Motor neuron (in vitro differentiated cells): ENCODE data around the gene HJURP. TPM values are rescaled to one million over a fixed set of nuclear protein-coding genes. Genes with fewer than 3 reads are reported as not detected.
"Not testable (repeated sequence)": the region's sequence is repeated elsewhere in the genome, so short reads cannot be mapped to it uniquely, and the experiment has no call there.

Source experiments
- ATAC-seq, 8 experiments: fragments of 200-7000 bp; cut with Tn5 transposase; replicated peaks in 6 of 8; 2 replicates each; pipeline ENCODE4 v1.8.0; 2021; ENCODE audit warnings: mild to moderate bottlenecking in 8 of 8, moderate library complexity in 8 of 8
- H3K27ac ChIP-seq, 2 donors: fragments of 250-450 bp; sonication (Bioruptor Pico); 2 replicates each; pipeline ENCODE4 v1.9.0; 2021; ENCODE audit warnings: antibody characterized with exemption in 2 of 2, mild to moderate bottlenecking in 2 of 2, moderate library complexity in 1 of 2
- H3K4me1 ChIP-seq, 2 donors: fragments of 250-450 bp; sonication (Bioruptor Pico); replicated peaks in 1 of 2; 2 replicates each; pipeline ENCODE4 v1.6.1; 2021; ENCODE audit warnings: antibody characterized with exemption in 2 of 2, mild to moderate bottlenecking in 2 of 2, moderate library complexity in 1 of 2
- H3K4me3 ChIP-seq, 5 donors: fragments of 250-450 bp; sonication (Bioruptor Pico); 2 replicates each; pipeline ENCODE4 v1.9.0; 2021; ENCODE audit warnings: antibody characterized with exemption in 5 of 5, mild to moderate bottlenecking in 5 of 5, moderate library complexity in 4 of 5
- WGBS, 10 experiments: fragments of 450-650 bp; shearing (Covaris generic); methylation state at CpG; one replicate each; pipeline ENCODE4 v1.0.0; 2022; 5-methylcytosine and 5-hydroxymethylcytosine counted together
- in situ Hi-C, 9 experiments: fragments of 400-800 bp; cut with MboI; loops; one replicate each; pipeline ENCODE4 v1.15.0; 2021; ENCODE audit warnings: low sequenced_read_pairs in 9 of 9, low pct_unique_long_range_greater_than_20kb in 2 of 9; ENCODE audit not compliant: unreplicated experiment in 9 of 9
- total RNA-seq, 8 experiments: library from RNA; unstranded; fragments of 300-600 nt; gene quantifications; 2 replicates each; pipeline versions ENCODE4 v1.2.3 to v1.2.4, GENCODE V29; 2022

HJURP gene
- 10 to 100 TPM in 3 of 8 experiments, 1 to 10 TPM in 3, under 1 TPM in 2; 0.71 to 27.9 (median 2.4) TPM for total RNA-seq

DNA sequence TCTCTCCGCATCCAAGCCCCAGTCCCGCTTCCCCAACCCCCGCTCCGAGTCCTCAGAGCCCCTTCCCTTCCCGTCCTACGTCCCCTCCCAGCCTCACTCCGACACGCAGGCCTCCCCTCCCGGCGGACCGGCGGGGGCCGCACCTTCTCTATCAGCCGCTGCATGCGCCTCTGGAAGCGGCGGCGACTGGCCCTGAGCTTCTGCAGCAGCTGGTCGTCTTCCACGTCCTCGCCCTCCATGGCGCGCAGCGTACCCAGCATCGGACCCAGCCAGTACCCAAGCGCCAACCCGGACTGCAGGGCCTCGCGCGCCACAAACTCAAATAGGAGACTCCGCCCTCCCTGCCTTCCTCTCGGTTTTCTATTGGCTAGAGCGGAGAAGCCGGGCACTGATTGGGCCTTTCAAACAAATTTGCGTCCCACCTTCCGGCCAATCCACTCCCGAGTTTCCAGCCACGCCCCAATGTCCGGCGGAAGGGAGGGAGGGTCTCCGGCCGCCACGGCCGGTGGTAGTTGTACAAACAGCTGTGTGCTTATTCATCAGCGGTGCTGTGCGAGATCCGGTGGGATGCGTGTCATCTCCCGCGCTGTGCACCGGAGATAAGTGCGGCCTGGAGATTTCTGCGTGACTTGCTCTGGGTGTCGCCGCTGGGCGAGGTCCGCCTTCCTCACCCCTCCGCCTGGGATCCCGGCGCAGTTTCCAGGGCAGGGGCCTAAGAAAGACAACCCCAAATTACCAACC lies at the start of gene HJURP:
Gene HJURP, minus strand, starts transcription at position 295 of the 741 bp plus-strand sequence. Its CDS starts 35 bp downstream, at position 260.
- Histone ChIP-seq H3K4me1 (peaks cover 3 to 9% of the 10 kb centered on the region in 2 donors), H3K4me3 (peak within 1 kb of the TSS; percentile 46 to 71 (median 64)), H3K27ac (peak within 1 kb of the TSS in 1 of 2 donors; percentile 67)
- ATAC-seq, result peak; percentile 94 to 99 (median 96)
- in situ Hi-C loops, result no loop called here
- 0 to 40% (median 2%) methylated on average over 2 to 27 of the region's 60 CpGs; no CpG with 5 or more reads in 3 of the 10 experiments for WGBS, 10 experiments

DNA sequence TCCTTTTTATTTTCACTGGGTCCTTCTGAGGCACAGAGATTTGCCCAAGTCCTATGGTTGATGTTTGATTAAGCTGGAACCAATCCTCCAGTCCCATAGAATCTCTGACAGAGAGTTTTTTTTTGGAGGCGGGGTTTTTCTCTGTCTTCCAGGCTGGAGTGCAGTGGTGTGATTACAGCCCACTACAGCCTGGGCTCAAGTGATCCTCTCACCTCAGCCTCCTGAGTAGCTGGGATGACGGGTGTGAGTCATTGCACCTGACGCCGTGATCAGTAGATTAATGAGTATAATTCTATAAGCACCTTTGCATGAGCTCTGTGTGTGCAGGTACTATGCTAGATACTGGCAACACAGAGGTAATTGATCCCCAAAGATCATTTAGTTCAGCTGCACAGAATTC lies 47.5 kb upstream of the HJURP start:
- Histone ChIP-seq H3K27ac (no peak overlapping the region), H3K4me1 (no peaks in the 10 kb centered on the region), H3K4me3 (no peak overlapping the region)
- no peak for ATAC-seq
- in situ Hi-C loops, result no loop called here
- 96 to 100% methylated on average over 1 to 3 of the region's 4 CpGs; no CpG with 5 or more reads in 8 of the 10 experiments for WGBS, 10 experiments

DNA sequence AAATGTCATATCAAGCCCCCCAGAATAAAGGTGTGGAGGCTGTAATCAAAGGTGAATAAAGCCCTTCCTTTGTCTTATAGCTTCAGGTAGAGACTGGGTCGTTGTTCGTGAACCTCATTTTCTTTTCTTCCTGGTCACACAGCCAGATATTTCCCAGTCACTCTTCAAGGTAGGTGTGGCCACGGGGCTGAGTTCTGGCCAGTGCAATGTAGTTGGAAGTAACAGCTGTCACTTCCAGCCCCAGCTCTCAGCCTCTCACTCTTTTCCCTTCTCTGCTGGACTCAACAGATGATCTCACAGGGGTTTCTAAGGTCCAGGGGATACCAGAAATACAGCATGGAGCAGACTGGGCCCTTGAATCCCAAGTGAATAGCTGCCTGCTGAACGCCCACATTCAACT lies 47.0 kb upstream of the HJURP start:
- H3K4me1 ChIP-seq, result no peaks in the 10 kb centered on the region
- no peak overlapping the region for H3K27ac ChIP-seq
- ATAC-seq, result peak in 1 of 8 experiments; percentile 55
- in situ Hi-C loops, result no loop called here
- no peak overlapping the region for H3K4me3 ChIP-seq
- WGBS, 10 experiments, result 0 to 94% (median 40%) methylated on average over 1 to 4 of the region's 4 CpGs; no CpG with 5 or more reads in 2 of the 10 experiments

GRCh38 chr2:233896253-233896652 lies 41.9 kb upstream of the HJURP start:
- H3K4me1 ChIP-seq, H3K4me3 ChIP-seq, ATAC-seq, in situ Hi-C loops, H3K27ac ChIP-seq: not testable (repeated sequence)
- WGBS, 10 experiments, result 40 to 100% (median 92%) methylated on average over 1 to 2 of the region's 2 CpGs; no CpG with 5 or more reads in 6 of the 10 experiments

- ATAC-seq, result peak in 2 of 8 experiments; percentile 89 to 96
- 75 to 100% (median 90%) methylated on average over 1 of the region's 2 CpGs; no CpG with 5 or more reads in 6 of the 10 experiments for WGBS, 10 experiments
These were observed 38.5 kb upstream of the HJURP start for GRCh38 chr2:233892793-233893192.

GRCh38 chr2:233882353-233882752 lies 28.0 kb upstream of the HJURP start:
- in situ Hi-C loops, result no loop called here
- no peak overlapping the region for H3K27ac ChIP-seq
- no peak for ATAC-seq

More at GRCh38 chr2:233892793-233893192, 38.5 kb upstream of the HJURP start:
- no peaks in the 10 kb centered on the region for H3K4me1 ChIP-seq
- H3K4me3 ChIP-seq, result no peak overlapping the region
- no peak overlapping the region for H3K27ac ChIP-seq
- in situ Hi-C loops, result no loop called here

DNA sequence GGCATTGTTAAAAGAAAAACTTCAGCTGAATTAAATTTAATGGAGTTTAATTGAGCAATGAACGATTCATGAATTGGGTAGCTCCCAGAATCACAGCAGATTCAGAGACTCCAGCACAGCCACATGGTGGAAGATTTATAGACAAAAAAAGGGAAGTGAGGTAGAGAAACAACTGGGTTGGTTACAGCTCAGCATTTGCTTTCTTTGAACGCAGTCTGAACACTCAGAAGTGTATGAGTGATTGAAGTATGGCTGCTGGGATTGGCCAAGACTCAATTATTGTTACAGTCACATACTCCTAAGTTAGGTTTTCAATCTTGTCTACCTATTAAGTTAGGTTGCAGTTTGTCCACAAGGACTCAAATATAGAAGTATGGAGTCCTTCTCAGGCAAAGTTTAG lies 17.8 kb upstream of the HJURP start:
- ATAC-seq, in situ Hi-C loops, H3K27ac ChIP-seq, H3K4me3 ChIP-seq: not testable (repeated sequence)
- H3K4me1 ChIP-seq, result peaks cover 0 to 11% of the 10 kb centered on the region in 2 donors
- WGBS, 10 experiments, result 6 to 100% (median 71%) methylated on average over 1 to 2 of the region's 2 CpGs

More at GRCh38 chr2:233882353-233882752, 28.0 kb upstream of the HJURP start:
- no peaks in the 10 kb centered on the region for H3K4me1 ChIP-seq
- no peak overlapping the region for H3K4me3 ChIP-seq

DNA sequence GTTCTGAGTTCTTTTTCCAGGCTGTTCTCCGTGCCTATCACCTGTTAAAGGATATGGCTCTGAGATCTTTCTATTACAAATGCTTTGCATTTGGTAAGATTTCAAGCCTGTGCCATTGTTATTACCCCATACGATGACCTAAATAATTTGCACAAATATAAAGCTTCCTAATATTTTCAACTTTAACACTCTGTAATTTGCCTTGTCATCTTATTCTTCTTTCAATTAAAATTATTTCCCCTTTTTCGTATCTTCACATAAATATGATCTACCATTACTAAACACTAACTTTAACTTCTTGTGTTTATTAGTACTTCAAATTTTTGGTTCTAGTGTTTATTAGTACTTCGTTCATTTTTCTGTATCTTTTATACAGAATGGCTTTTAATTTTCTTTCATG lies 17.1 kb upstream of the HJURP start:
- Histone ChIP-seq H3K27ac (no peak overlapping the region), H3K4me1 (peaks cover 0 to 11% of the 10 kb centered on the region in 2 donors), H3K4me3 (no peak overlapping the region)
- 26 to 88% (median 59%) methylated on average over 2 to 4 of the region's 4 CpGs for WGBS, 10 experiments
- in situ Hi-C loops, result no loop called here
- no peak for ATAC-seq

DNA sequence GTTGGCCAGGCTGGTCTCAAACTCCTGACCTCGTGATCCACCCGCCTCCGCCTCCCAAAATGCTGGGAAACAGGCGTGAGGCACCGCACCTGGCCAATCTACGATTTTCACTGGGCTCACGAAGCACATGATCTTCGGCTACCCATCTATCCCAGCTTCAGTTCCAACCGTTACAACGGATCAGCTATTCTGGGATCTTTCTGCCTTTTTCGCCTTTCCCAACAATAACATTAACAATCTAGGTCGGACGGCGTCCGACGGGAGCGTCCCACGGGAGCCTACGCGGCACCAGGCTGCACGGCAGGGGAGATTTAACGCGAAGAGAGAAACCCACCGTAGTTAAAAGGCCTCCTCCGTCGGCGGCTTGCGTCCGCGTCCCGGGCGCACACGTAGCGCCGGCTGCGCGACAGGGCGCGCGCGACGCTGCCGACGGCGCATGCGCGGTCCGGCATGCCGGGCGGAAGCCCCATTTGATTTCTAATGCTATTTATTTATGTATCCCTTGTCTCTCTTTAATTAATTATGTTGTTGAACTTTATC lies 13.7 kb upstream of the HJURP start, which contains the start of gene MSL3B:
Gene MSL3B, minus strand, starts transcription at position 394 of the 540 bp plus-strand sequence.
- 0 to 75% (median 20%) methylated on average over 1 to 44 of the region's 50 CpGs; no CpG with 5 or more reads in 1 of the 10 experiments for WGBS, 10 experiments

GRCh38 chr2:233866479-233866878 lies 12.1 kb upstream of the HJURP start:
- Histone ChIP-seq H3K4me1 (no peaks in the 10 kb centered on the region), H3K27ac (no peak overlapping the region), H3K4me3 (no peak overlapping the region)
- in situ Hi-C loops, result no loop called here
- WGBS, 10 experiments, result 85 to 100% (median 98%) methylated on average over 2 to 10 of the region's 11 CpGs; no CpG with 5 or more reads in 3 of the 10 experiments
- no peak for ATAC-seq

More for the DNA sequence above, 13.7 kb upstream of the HJURP start, which contains the start of gene MSL3B:
- H3K27ac ChIP-seq, result no peak within 1 kb of the TSS
- H3K4me3 ChIP-seq, result peak within 1 kb of the TSS; percentile 11 to 46 (median 21)
- H3K4me1 ChIP-seq, result peaks cover 0 to 4% of the 10 kb centered on the region in 2 donors
- ATAC-seq, result peak in 6 of 8 experiments; percentile 29 to 89 (median 76)
- in situ Hi-C loops, result no loop called here

DNA sequence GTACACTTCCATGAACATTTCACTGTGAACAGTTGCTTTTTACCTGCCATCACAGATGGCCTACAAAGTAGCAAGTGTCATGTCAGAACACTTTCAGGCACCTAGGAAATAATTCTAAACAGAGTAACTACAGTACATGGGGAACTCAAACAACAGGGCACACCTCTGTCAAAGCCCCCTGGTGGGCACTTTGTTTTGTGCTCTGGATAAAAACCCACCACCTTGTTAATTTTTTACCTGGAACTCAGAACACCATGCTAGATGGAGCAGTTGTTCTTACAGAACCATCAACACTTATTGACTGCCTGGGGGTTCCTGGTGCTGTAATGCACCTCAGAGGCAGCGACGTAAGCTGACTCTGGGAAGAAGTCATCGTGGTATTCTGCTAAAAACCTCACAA lies 11.5 kb upstream of the HJURP start:
- ATAC-seq, result no peak
- in situ Hi-C loops, result no loop called here
- H3K4me1 ChIP-seq, result no peaks in the 10 kb centered on the region
- H3K4me3 ChIP-seq, result no peak overlapping the region
- H3K27ac ChIP-seq, result no peak overlapping the region
- WGBS, 10 experiments, result 86 to 100% (median 94%) methylated on average over 2 to 3 of the region's 3 CpGs; no CpG with 5 or more reads in 3 of the 10 experiments

DNA sequence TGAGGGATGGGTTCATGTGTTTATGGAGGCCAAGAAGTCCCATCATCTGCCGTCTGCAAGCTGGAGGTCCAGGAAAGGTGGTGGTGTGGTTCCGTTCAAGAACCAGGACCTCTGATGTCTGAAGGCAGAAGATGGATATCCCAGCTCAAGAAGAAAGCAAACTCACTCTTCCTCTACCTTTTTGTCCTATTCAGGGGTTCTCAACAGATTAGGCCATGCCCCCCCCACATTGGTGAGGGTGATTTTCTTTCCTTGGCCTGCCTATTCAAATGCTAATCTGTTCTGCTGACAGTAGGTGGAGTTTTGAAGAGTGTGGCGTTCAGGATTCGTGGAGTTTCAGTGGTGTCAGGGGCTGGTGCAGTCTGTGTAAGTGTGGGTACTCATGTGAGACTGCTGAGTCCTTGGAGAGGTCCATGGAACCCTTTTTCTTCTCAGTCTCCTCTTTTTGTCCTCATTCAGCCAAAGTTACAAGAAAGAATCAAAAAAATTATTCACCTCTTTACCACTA lies 8.0 kb upstream of the HJURP start:
- no peak for ATAC-seq
- in situ Hi-C loops, result no loop called here
- WGBS, 10 experiments, result 33 to 94% (median 62%) methylated on average over 1 to 4 of the region's 4 CpGs; no CpG with 5 or more reads in 2 of the 10 experiments
- Histone ChIP-seq H3K4me1 (no peaks in the 10 kb centered on the region), H3K27ac (no peak overlapping the region), H3K4me3 (no peak overlapping the region)

- H3K4me1 ChIP-seq, result peaks cover 3 to 4% of the 10 kb centered on the region in 2 donors
- ATAC-seq, result no peak
- H3K27ac ChIP-seq, result no peak overlapping the region
- H3K4me3 ChIP-seq, result no peak overlapping the region
- WGBS, 10 experiments, result 41 to 90% (median 71%) methylated on average over 1 to 4 of the region's 4 CpGs
- in situ Hi-C loops, result no loop called here
These were observed 4.0 kb upstream of the HJURP start for GRCh38 chr2:233858331-233858730.
